ENCODE measurements around the gene SRGAP2.
"Not testable (repeated sequence)": the region's sequence is repeated elsewhere in the genome, so short reads cannot be mapped to it uniquely, and the experiment has no call there.

SRGAP2 gene

DNA sequence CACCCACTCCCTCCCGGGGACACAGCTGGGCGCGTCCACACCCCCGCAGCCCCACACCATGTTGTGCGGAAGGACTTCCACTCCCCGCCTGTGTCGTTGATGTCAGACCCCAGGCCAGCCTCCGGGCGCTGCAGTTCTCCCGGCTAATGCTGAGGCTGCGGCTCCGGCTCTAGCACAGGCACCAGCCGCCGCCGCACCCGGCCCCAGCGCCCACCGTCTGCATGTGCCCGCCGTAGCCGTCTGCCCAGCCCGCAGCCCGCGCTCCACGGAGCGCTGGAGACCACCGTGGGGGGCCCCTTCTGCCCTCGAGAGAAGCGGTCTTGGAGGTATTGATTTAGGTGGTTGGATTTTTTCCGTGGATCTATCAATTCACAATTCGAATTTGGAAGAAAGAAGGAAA lies 2.2 kb downstream of the SRGAP2 start:
- peak in 1 of 2 donors; percentile 7 for DNase-seq (ENCODE audit: low read depth in 2 of 2)

DNA sequence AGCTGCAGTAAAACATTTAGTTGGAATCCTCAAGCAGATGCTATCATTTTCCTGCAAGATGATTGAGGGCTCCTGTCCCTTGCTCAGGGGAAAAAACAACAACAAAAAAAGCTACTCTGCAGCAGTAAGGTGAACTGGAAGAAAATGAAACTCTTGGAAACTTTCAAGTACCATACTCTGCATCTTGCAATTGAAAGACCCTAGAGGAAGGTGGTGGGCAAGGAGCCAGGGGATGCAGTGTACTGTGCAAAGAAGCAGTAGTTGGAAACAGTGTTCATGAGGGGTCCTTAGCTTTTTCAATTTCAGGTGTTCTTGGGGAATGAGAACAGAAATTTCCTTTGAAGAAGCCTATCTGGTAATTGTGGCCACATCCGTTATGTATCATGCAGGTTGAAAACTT lies 7.5 kb downstream of the SRGAP2 start:
- DNase-seq (ENCODE audit: low read depth in 2 of 2) = not testable (repeated sequence)

DNA sequence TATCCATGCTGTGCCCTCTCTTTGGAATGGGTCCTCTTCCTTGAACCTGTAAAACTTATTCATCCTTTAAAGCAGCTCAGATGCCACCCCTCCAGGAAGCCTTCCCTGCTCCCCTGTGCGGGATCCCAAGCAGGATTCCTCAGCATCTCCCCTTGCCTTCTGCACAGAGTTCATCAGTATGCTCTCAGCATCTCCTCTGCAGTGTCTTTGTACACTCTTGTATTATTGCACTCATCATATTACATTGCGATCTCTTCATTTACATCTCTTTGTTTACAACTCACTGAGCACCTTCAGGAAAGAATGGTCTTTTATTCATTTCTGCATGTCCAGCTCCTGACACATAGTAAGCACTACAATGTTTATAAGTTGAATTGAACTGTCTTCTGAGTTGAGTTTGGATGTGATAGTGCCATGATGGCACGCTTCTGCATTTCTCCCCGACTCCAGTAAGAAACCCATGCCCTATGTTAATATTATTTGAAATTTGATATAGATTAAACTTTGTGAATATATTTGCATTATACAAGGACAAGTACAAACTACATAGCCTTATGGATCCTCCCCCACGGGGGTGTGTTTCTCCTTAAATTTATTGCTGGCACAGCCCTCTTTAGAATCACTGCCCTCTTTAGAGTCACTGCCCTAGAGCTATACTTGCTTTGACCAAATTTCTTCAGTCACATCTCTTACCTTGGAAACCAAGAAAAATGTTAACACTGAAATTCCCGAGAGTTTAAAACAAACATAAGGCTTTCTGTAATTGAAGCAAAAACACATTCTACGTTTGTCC lies 12.5 kb downstream of the SRGAP2 start:
- DNase-seq (ENCODE audit: low read depth in 2 of 2) = not testable (repeated sequence)

DNA sequence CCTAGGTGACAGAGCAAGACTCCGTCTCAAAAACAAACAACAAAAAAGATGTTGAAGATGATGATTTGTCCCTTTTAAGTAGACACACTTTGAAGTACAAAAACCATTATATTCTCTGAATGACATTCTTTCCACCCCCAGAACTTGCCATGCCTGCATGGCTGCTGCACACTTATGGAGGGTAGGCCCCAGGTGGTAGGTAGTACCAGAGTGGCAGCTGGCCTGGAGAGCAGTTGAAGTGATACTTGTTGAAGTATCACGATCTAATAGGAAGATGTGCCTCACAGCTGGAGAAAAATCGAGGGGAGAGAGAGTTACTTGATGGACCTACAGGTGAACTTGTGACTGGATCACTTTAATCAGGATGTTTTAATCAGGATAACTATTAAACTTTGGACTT lies 14.9 kb downstream of the SRGAP2 start:
- not testable (repeated sequence) for DNase-seq (ENCODE audit: low read depth in 2 of 2)

DNA sequence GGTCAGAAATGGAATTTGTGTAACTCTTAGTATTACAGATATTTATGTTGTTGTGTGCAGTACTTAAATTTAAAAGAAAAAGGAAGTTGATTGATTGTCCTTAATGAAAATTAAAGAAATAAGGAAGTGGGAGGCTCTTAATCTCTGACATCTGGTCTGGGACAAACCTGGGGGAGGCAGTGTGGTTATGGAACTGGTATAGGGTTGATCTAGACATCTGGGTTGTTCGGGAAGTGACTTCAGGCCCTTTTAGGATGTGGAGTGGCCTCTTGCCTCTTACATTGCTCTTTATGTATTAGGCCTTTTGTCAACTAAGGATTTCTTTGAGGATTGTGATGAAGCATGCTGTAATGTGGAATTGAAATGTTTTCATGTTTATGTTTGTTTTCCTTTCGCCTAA lies 15.4 kb downstream of the SRGAP2 start:
- DNase-seq (ENCODE audit: low read depth in 2 of 2) = not testable (repeated sequence)

DNA sequence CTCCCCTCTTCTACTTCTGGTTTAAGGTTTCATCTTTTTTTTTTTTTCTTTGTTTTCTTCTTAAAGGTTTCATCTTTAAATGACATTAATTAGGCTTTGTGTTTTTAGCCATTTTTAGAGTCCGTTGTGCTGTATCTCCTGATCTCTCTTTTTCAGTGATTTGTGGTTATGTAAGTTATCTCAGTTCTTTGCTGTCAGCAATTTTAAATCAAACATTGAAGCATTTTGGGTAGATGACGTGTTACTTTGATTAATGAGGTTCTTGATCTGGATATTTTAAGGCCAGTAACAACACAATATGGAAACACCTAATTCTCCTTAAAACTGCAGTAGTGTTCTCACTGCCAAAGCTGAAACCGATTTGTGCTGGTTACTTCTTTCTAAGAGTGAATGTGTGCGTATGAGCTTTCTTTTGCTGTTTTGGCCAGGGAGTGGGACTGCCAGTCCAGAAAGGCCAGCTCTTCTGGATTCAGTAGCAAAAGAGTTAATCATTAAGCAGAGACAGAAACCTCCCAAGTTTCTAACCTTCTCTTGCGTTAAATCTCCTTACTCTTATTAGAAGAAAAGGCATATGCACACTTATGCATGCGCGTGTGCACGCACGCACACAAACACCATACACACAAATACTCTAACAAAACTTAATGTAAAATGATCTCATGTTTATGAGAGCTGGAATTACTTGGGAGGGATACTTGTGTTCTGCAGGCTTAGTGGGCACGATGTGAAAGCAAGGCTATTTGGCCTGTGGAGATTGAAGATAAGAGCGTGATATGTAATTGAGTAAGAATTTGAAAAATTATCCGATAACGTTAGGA lies 16.4 kb downstream of the SRGAP2 start:
- not testable (repeated sequence) for DNase-seq (ENCODE audit: low read depth in 2 of 2)

DNA sequence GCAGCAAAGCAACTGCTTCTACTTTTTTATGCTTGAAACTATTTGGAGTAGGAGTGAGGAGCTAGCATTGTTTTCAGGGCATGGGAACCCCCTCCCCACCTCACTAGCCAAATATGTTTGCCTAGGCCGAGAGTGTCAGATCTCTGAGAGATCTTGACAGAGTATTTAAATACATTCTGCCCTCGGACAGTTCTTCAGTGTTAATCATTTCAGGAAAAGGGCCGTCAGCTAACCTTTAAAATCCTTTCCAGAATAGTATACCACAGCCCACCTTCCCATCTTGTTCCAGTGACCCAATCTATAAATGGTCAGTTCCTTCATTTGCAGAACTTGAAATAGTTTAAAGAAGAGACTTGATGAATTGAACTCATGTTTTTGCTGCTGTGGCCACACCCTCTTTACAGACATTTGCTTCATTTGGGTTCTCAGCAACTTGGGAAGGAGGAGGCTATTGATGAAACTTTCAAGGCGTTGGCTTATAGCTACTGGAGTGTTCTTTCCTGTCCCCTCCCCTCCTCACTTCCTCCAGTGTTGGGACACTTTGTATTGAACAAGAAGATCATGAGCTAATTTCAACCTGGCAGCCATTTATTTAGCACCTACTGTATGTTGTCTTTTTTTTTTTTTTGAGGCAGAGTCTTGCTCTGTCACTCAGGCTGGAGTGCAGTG lies 17.1 kb downstream of the SRGAP2 start:
- DNase-seq (ENCODE audit: low read depth in 2 of 2) = not testable (repeated sequence)

DNA sequence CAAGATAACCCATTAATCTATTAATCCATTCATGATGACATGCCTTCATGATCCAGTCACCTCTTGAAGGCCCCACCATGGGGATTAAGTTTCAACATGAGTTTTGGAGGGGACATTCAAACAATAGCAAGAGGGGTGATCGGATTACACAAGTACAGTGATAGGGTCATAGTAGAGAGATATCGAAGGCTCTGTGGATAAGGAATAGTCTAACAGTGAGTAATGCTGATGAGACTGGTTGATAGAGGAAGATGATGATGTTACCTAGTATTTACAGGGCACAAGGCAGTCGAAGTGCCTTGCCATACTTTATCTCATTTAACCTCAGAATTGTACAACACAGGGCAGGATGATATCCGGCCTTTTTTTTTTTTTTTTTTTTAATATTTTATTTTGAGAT lies 18.2 kb downstream of the SRGAP2 start:
- not testable (repeated sequence) for DNase-seq (ENCODE audit: low read depth in 2 of 2)

DNA sequence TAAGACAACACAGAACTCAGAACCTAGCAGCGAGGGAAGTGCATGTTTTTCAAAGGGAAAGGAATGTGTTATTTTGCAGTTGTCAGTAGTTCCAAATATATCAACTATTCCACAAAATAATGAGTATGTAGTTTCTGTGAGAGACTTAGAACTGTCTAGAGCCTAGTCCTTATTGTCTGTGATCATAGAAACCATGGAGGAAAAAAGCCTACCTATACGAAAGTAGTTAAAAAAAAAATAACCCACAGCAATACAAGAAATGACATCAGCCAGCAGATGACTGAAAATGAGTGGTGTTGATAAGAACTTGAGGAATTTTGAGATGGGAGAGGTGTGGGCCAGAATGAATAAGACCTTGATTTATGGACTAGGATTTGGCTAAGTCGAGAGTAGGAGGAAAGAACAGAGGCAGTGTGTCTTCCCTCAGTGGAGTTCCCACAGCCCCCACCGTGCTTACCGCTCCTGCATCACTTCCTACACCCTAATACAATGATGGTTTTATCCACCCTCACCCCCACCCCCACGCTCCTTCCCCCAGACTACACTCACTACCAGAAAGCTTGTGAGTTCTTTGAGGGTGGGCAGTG lies 20.9 kb downstream of the SRGAP2 start:
- not testable (repeated sequence) for DNase-seq (ENCODE audit: low read depth in 2 of 2)

DNA sequence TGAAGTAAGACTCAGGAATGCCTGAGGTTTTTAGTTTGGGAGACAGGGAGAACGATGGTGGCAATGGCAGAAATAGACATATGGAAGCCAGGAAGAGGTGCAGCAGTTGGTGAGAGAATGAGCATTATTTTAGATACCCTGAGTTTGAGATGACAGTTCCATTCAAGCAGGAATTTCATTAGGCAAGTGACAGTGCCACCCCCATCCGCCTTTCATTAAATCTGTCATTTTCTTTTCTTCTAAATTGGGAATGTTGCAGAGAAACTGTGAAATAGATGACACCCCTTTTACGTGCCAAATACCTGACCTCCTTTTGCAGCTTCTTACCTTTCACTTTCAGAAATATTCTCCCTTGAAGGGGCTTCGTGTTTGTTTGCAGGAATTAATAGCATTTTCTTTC lies 22.0 kb downstream of the SRGAP2 start:
- not testable (repeated sequence) for DNase-seq (ENCODE audit: low read depth in 2 of 2)

DNA sequence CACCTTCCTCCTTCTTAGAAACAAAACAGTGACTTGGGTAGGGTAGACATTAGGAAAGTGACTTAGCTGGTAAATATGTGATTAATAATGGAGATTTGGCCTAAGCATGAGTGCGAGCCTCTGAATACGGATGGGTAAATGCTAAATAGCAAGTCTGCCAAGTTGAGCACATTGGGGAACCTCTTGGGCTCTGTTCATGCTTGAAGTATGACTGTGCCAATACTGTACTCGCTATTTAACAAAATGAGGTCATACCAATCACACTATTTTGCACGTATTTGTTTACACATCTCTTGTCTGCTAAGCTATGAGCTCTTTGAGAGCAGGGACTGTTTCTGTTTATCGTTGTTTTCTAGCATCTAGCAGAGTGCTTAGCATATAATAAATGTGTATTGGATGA lies 23.5 kb downstream of the SRGAP2 start:
- DNase-seq (ENCODE audit: low read depth in 2 of 2) = not testable (repeated sequence)

DNA sequence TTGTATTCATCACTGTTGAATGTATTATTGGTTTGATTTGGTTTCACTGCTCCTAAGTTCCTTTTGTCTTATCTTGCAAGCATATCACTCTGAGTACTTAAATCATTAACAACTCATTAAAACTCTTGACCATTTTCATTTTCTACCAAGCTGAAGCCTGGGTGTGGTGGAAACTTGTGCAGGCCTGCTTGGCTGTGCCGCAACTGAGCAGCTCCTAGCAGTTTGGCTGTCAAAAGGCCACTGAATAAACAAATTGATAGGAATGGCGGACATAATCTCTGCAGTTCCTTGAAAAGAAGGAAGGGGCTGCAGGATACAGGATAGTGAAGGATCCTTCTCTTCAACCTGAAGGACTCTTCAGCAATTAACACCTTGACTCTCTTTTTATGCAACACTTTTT lies 25.9 kb downstream of the SRGAP2 start:
- not testable (repeated sequence) for DNase-seq (ENCODE audit: low read depth in 2 of 2)

DNA sequence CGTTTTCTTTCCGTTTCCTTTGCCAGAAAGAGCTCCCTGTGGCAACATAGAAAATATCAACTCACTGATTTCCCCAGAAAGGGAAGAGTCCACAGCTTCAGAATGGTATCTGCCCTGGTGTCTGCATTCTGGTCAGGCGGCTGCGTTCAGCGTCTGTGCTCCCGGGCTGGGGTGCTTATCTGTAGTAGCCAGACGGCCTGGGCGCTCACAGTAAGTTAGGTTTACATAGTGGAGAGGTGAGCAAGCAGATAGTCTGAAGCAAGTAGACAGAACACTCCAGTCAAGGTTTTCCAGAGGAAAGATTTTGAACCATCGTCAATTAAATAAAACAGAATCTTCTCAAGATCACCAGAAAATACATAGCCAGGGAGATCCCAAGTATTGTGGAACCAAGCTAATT lies 28.6 kb downstream of the SRGAP2 start:
- not testable (repeated sequence) for DNase-seq (ENCODE audit: low read depth in 2 of 2)

DNA sequence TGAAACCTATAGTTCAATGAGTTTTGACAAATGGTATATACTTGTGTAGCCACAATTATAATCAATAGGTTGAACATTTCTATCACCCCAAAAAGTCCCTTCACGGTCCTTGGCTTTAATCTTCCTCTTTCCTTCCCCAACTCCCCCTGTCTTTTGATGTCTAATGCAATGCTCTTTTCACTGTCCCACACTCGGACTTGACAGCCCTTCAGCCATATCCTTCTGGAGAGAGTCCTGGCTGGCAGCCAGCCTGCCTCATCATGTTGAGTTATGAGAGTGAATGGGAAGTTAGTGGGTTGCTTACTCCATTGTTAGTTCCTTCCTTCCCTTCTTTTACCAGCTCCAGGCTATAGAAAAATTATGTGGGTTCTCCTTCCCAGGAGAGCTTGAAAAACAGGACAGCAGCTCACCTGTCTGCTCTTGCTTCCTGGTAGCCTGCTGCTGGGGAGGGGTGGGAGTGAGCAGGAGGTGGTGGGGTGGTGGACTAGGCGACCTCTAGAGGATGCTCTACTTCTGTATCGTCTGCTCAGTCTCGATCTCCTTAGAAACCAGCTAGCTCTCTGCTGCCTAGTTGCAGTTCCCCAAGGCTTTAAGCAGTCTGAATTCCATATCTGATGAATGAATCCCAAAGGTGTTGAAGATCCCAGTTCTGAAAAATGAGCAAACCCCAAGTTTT lies 29.8 kb downstream of the SRGAP2 start:
- DNase-seq (ENCODE audit: low read depth in 2 of 2) = not testable (repeated sequence)

DNA sequence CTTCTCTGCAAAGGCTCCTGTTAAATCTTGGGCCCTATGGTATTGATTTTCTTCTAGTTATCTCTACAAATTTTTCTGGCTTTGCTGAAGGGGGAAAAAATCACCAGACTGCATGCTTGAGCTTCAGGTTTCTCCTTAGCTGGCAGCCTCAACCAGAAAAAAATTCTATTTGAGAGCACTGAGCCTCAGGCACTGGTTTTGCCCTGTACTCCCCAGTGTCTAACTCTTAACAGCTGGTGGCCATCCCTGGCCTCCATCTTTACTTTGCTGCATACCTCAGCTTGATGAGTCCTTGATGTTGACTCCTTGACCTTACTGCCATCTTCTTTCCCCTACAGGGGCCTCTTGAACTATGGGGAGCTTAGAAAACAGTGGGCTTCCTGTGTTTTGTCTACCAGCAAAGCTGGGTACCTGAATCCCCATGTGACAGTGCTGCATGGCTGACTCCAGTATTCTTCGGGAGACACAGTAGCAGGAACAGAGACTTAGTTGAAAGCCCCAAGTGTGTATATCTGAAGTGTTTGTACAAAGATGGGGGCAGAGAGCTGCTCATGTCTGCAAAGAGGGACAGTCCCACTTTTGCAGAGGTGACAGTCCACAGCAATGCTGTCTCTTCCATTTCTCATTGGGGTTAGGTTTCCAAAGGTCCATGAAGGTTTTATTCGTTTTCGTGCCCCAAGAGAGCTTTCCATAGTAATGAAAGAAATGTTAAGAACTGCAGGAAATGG lies 31.0 kb downstream of the SRGAP2 start:
- DNase-seq (ENCODE audit: low read depth in 2 of 2) = not testable (repeated sequence)

DNA sequence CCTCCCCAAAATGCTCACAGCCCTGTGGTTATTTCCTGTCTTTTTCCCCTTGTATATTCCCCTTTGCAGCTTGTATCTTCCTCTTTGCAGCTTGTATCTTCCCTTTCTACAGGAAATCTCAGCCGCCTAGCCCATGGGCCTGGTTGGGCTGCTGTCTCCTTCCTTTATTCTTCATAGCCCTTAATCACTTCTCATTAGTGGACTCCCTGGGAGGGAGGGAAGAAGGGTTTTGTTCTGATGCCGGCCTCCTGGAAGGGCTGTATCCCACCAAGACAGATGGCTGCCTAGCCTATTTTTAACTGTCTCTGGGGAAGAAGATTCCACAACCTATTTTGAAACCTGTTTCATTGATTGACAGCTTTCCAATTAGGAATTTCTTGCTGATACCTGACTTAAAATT lies 31.8 kb downstream of the SRGAP2 start:
- not testable (repeated sequence) for DNase-seq (ENCODE audit: low read depth in 2 of 2)

DNA sequence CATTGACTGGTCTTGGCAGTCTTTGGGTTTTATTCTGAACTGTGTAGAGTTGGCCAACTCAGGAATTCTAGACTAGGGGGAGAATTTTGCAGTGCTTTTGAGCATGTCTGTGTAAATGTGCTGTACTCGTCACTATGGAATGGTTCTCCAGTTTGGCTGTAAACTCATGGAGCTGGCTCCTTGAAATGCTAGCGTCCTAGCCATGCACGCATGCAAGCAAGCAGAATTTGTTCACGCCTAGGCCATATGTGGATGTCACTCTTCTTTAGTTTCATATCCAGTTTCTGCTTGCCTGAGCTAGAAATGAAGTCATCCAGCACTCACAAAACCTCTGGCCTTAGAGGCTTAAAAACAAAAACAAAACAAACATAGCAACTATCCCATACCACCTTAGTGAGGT lies 36.9 kb downstream of the SRGAP2 start:
- not testable (repeated sequence) for DNase-seq (ENCODE audit: low read depth in 2 of 2)

DNA sequence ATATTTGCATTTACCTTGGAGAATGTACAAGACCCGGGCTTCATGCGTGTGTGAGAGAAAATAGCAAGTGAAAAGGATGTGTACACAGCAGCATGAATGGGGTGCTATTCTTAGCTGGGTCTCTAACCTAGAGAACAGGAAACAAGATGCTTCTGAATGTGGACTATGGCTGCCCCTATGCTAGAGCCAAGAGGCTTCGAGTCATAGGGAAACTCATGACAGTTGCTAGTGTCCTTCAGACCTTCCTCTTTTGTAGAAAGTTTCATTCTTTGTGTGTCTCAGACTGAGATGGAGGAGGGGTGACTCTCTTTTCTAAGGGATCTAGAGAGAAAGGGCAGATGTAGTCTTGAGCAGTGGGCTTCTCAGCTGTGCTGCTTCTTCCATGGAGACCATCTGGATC lies 40.0 kb downstream of the SRGAP2 start:
- DNase-seq (ENCODE audit: low read depth in 2 of 2) = not testable (repeated sequence)

DNA sequence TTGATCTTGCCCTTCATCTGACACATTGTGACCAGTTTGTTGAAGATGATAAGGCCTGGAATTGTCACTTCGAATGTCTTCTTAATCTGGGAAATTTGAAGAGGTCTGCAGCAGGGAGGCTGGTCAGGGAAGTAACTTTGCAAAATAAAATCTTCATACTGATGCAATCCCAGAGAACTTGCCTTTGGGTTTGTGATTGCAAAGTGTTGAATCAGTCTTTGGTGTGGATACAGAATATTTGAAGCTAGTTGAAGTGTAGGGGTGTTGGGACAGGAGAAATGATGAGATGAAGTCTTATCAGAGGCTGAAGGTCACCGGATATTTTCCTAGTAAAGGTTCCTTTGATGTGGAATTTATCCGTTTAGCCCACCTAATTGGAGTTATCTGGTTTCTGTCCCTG lies 42.1 kb downstream of the SRGAP2 start:
- not testable (repeated sequence) for DNase-seq (ENCODE audit: low read depth in 2 of 2)

DNA sequence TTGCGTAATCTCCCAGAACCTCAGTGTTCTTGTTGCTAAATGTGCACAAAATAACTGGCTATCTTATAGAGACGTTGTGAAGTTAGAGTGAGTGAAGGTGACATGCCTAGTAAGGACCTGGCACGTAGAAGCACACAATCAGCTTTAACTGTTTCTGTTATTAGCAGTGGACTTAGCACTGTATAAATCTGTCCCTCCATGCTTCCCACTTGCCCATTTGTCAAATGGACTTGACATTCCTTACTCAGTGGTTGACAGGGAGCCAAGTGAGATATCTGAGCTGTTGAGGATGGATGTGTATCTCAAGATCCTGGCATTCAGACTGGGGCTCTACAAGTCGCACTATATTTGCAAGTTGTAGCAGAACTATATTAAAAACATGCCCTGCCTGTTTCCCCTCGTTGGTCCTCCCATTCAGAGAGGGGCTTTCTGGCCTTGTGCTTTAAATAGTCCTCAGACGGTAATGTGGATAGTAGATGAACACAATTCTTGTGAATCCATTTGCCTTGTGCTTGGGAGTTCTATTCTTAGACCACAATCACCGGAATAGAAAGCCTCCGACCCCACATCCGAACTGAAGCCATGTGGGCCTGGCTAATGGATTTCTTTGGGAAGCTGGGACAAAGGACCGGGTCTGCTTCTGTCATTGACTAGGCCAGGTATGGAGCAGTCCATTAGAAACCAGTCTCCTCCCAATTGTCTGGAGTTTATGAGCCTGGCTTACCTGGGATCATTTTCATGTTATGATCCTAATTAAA lies 43.0 kb downstream of the SRGAP2 start:
- not testable (repeated sequence) for DNase-seq (ENCODE audit: low read depth in 2 of 2)
